HepG2 (cell line): ENCODE results near the gene NOL4L. TPM values are rescaled to one million over a fixed set of nuclear protein-coding genes. Genes with fewer than 3 reads are reported as not detected.

Experiments used
- NFAT5 ChIP-seq: sonication (generic); formaldehyde crosslinking; IDR thresholded peaks from 2 replicates; pipeline ENCODE4 v1.4.0; 2020; ENCODE audit warnings: missing genetic modification reagents
- NONO ChIP-seq, 2 experiments: fragments of 450-650 bp in 1 of 2; sonication (generic) in 1 of 2; formaldehyde crosslinking in 1 of 2; IDR thresholded peaks in 1 of 2; conservative IDR thresholded peaks in 1 of 2; 2 replicates each; pipeline versions ENCODE4 v1.6.1 to v1.8.0; 2017 to 2022; ENCODE audit warnings: mild to moderate bottlenecking in 1 of 2, missing genetic modification reagents in 1 of 2, moderate library complexity in 1 of 2
- POLR2AphosphoS5 ChIP-seq: IDR thresholded peaks from 2 replicates; pipeline ENCODE4 v1.6.1; 2012; ENCODE audit warnings: low read depth, low read length
- THRA ChIP-seq: sonication (generic); formaldehyde crosslinking; IDR thresholded peaks from 2 replicates; pipeline ENCODE4 v1.4.0; 2020; ENCODE audit warnings: missing genetic modification reagents, borderline replicate concordance
- ZNF256 ChIP-seq: sonication (generic); formaldehyde crosslinking; conservative IDR thresholded peaks from 2 replicates; pipeline ENCODE4 v1.4.0; 2020; ENCODE audit warnings: missing genetic modification reagents
- ZNF614 ChIP-seq: IDR thresholded peaks from 2 replicates; pipeline ENCODE4 v1.6.1; 2018; ENCODE audit warnings: missing biosample characterization, missing genetic modification reagents, inconsistent platforms, borderline replicate concordance
- ZNF646 ChIP-seq: sonication (generic); formaldehyde crosslinking; IDR thresholded peaks from 2 replicates; pipeline ENCODE4 v1.9.0; 2021; ENCODE audit warnings: mild to moderate bottlenecking, missing genetic modification reagents
- polyA plus RNA-seq, 8 experiments: library from polyadenylated mRNA; depleted of rRNA in 3 of 8; stranded (reverse) in 7 of 8; unstranded in 1 of 8; fragments of >200 nt; fragmentation: Illumina TruSeq in 4 of 8; extraction: Trizol in 4 of 8; gene quantifications; 2 replicates each; pipeline versions ENCODE4 v1.2.1 to v1.2.3, GENCODE V29; 2011 to 2016; ENCODE audit warnings: low read depth in 4 of 8, missing spikeins in 1 of 8, mixed read lengths in 1 of 8; ENCODE audit not compliant: insufficient read depth in 1 of 8
- total RNA-seq, 5 experiments: library from RNA; depleted of rRNA; stranded (reverse); fragments of >200 nt; fragmentation: Illumina TruSeq; extraction: Trizol; gene quantifications; 2 replicates each; pipeline ENCODE4 v1.2.3, GENCODE V29; 2016; ENCODE audit warnings: low read depth in 1 of 5

Gene NOL4L
- total and polyA plus RNA-seq, 2 of the 13 experiments (the other 11 are each of a cell fraction or from before 2014, with no cell fraction given) = 16.6 to 35.4 TPM

GRCh38 chr20:32449057-32449889, 135.9 kb downstream of the NOL4L start (continued):
- peak; percentile 39; the same call in 1 of the 2 replicates for TF ChIP-seq NFAT5 (CRISPR knock-in tag)
- TF ChIP-seq ZNF646 (CRISPR knock-in tag) = no peak
- TF ChIP-seq ZNF614 (CRISPR knock-in tag) = no peak
- TF ChIP-seq POLR2AphosphoS5 = peak; percentile 22; the same call in 1 of the 2 replicates
- TF ChIP-seq ZNF256 (CRISPR knock-in tag) = no peak
- no peak for TF ChIP-seq THRA
- no peak for TF ChIP-seq NONO (IDR thresholded peaks at IDR 0.05)
- no peak for TF ChIP-seq NONO (CRISPR knock-in tag; conservative IDR thresholded peaks at IDR 0.05)
- TF ChIP-seq, all 625 proteins: peak for 8
